ENCODE results near the gene CD40LG. TPM values are rescaled to one million over a fixed set of nuclear protein-coding genes. Genes with fewer than 3 reads are reported as not detected.

CD40LG gene
- total RNA-seq, 1 experiment from 2014 or later: not detected

- Mint-ChIP-seq H3K36me3 (ENCODE audit: insufficient read depth in 1 of 3, low read depth in 3 of 3) (peaks cover 0 to 5% (median 2%) of the 10 kb centered on the region in 3 experiments; a peak in 1 of 7 replicates), H3K27ac (no peak overlapping the region), H3K4me3 (no peak overlapping the region), H3K9me3 (peaks cover 65 to 68% of the 10 kb centered on the region in 2 experiments), H3K4me1 (peaks cover 3 to 5% of the 10 kb centered on the region in 2 experiments; a peak in 3 of 4 replicates), H3K27me3 (ENCODE audit: low read depth) (peaks cover 5% of the 10 kb centered on the region)
- H2AFZ ChIP-seq (ENCODE audit: low read length): no peak overlapping the region
- H3K4ac ChIP-seq (ENCODE audit: low read depth, low read length): no peak overlapping the region
- no peaks in the 10 kb centered on the region for H3K4me1 ChIP-seq (ENCODE audit: insufficient read depth, low read length)
- no peak overlapping the region for H3K23ac ChIP-seq (ENCODE audit: insufficient read length, low read depth, low read length)
- no peak overlapping the region for H3K27ac ChIP-seq (ENCODE audit: insufficient read length, low read depth, low read length)
- H2BK12ac ChIP-seq (ENCODE audit: insufficient read length, low read depth, low read length): no peak overlapping the region
- H3K56ac ChIP-seq (ENCODE audit: insufficient read length, low read depth, low read length): no peak overlapping the region
- no peak overlapping the region for H4K91ac ChIP-seq (ENCODE audit: insufficient read length, low read depth, low read length)
- H3K79me1 ChIP-seq (ENCODE audit: insufficient read depth, low read depth, low read length, poor library complexity, severe bottlenecking): no peaks in the 10 kb centered on the region
- H4K20me1 ChIP-seq (ENCODE audit: control insufficient read depth, insufficient read depth, insufficient read length): no peaks in the 10 kb centered on the region
- no peak overlapping the region for H2BK15ac ChIP-seq (ENCODE audit: low read depth, low read length)
- no peak overlapping the region for H2BK120ac ChIP-seq (ENCODE audit: low read depth, low read length, poor library complexity, severe bottlenecking)
- no peak overlapping the region for H2AK5ac ChIP-seq (ENCODE audit: insufficient read length, low read length)
- no peak for DNase-seq
- H3K79me2 ChIP-seq (ENCODE audit: insufficient read depth, low read length): no peaks in the 10 kb centered on the region
- H4K5ac ChIP-seq (ENCODE audit: insufficient read length, low read depth, low read length): no peak overlapping the region
- no peak overlapping the region for H3K9ac ChIP-seq (ENCODE audit: extremely low read depth, insufficient read length, low read length)
- H2BK5ac ChIP-seq (ENCODE audit: insufficient read length, low read length): no peak overlapping the region
- H3K14ac ChIP-seq (ENCODE audit: insufficient read depth, low read length): no peak overlapping the region
- H3T11ph ChIP-seq (ENCODE audit: low read length): no peak overlapping the region
- TF ChIP-seq CTCF (conservative IDR thresholded peaks at IDR 0.05): no peak
- no peak overlapping the region for H2BK20ac ChIP-seq (ENCODE audit: low read depth, low read length, poor library complexity, severe bottlenecking)
- H4K8ac ChIP-seq (replicated peaks; ENCODE audit: insufficient read length, low read depth, low read length): no peak overlapping the region
- no peak overlapping the region for H3K18ac ChIP-seq (ENCODE audit: insufficient read length, low read depth, low read length)
- H3K4me2 ChIP-seq (ENCODE audit: insufficient read depth, insufficient read length, low read length): no peak overlapping the region
- peaks cover 69% of the 10 kb centered on the region for H3K9me3 ChIP-seq (ENCODE audit: control insufficient read depth, low read depth, low read length)
- no CpG with 5 or more reads among the region's 9 CpGs for WGBS (ENCODE audit: extremely low coverage, insufficient read length, low lambda C conversion rate)
- no peaks in the 10 kb centered on the region for H3K27me3 ChIP-seq (ENCODE audit: insufficient read depth, low read length)
- H3K23me2 ChIP-seq (ENCODE audit: insufficient read length, low read depth, low read length, poor library complexity, severe bottlenecking): no peaks in the 10 kb centered on the region
Observed at GRCh38 chrX:136659174-136659573, 11.2 kb downstream of the CD40LG start.

Data from H9 (cell line).